Measurements from ENCODE around the gene ZC3H15. TPM values are rescaled to one million over a fixed set of nuclear protein-coding genes. Genes with fewer than 3 reads are reported as not detected.
A peak's percentile ranks its signal among the peaks of the same experiment; 100 is the strongest.
"Not testable (repeated sequence)": the region's sequence is repeated elsewhere in the genome, so short reads cannot be mapped to it uniquely, and the experiment has no call there.

ZC3H15 gene
- 82.9 and 109 TPM in 2 replicates for total RNA-seq (2014; rRNA removed; shearing (Covaris generic); ENCODE audit: low replicate concordance)

DNA sequence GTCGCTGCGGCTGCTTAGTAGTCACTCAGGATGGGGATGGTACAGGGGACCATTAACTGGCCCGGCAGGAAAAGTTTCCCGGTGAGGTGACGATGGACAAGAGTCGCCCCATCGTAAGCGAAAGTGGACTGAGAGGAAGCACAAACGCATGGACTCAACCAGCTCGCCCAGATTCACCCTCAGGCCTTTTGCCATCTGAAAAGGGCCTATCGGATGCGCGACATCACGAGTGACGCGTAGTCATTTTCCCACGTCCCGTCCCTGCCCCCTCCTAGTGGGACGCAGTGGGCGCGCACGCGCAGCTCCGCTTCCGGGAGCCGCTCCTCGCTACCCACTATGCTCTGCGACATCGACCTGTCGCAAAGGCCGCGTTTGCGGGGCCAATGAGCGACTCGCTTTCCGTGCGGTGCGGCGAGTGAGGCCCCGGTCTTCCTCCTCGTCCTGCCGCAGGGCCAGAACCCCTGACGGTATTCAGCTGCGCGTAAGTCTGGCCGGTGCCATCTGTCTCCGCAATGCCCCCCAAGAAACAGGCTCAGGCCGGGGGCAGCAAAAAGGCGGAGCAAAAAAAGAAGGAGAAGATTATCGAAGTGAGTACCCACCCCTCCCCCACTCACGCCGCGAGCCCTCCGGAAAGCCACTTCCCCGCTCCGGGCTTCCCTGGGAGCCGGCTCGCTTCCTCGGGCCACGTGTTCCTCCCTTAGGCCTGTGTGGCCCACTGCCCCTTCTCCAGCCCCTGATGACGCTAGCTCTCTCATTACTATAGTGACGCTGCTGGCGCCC lies at the start of gene ZC3H15:
Gene ZC3H15, plus strand, starts transcription at position 390 of the 780 bp plus-strand sequence. Its CDS starts 123 bp downstream, at position 513.
- Histone ChIP-seq H3K36me3 (peaks cover 19% of the 10 kb centered on the region), H3K4me3 (peak within 1 kb of the TSS; percentile 90), H3K27me3 (no peaks in the 10 kb centered on the region), H3K9me3 (no peaks in the 10 kb centered on the region)
- DNase-seq, result peak; percentile 98

DNA sequence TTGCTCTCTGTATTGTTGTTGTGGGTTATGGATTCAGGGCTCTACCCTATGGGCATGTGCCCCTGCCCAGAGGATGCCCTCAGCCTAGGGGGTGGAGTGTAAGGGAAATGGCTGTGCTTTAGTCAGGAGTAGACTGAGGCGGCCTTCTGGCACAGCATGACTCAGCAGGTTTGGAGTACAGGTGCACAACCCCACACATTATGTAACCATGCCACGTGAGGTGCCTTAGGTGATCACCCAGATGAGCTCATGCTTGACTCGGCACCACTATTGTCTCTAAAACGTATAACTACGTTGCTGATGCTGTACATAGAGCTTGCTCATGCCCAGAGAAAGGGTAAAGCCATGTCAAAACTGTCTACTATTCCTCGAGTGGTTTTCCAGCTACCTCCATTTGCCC lies 48.3 kb upstream of the ZC3H15 start:
- Histone ChIP-seq H3K9me3 (no peaks in the 10 kb centered on the region), H3K36me3 (no peaks in the 10 kb centered on the region)
- DNase-seq, result no peak

DNA sequence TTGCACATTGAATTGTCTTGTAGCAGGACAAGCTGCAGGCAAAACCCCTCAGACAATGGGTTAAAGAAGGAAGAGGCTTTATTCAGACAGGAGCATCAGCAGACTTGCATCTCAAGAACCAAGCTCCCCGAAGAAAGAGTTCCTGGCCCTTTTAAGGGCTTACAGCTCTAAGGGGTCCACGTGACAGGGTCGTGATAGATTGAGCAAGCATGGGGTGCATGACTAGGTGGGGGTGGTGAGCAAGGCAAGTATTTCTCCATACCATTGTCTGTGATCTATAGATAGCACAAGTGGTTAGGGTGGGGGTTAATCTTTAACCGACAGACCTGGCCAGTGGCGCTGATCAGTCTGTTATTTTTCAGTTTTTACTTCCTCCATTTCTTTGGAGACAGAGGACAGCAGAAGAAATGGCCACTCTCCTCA lies 46.4 kb upstream of the ZC3H15 start:
- not testable (repeated sequence) for H3K36me3 ChIP-seq, H3K4me3 ChIP-seq, H3K27me3 ChIP-seq, DNase-seq, H3K9me3 ChIP-seq

More for the DNA sequence above, 48.3 kb upstream of the ZC3H15 start:
- Histone ChIP-seq H3K4me3 (no peak overlapping the region), H3K27me3 (no peaks in the 10 kb centered on the region)

DNA sequence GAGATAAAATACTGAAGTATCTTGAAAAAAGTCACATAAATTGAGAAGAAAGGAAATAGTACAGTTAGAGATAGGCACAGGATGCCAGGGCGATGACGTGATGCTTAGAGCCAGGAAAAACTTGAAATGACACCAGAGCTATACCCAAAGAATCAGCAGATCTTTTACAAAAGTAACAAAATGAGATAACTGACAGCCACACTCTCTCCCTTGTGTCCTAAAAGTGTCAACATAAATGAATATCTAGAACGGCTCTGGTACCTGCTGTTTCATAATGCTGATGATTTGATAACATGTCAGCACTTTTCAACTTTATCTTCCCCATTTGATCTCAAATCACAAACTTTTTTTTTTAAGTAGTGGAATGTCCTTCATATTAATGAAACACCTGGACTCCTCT lies 45.6 kb upstream of the ZC3H15 start:
- no peak for DNase-seq
- Histone ChIP-seq H3K4me3 (no peak overlapping the region), H3K27me3 (no peaks in the 10 kb centered on the region), H3K9me3 (no peaks in the 10 kb centered on the region), H3K36me3 (no peaks in the 10 kb centered on the region)

DNA sequence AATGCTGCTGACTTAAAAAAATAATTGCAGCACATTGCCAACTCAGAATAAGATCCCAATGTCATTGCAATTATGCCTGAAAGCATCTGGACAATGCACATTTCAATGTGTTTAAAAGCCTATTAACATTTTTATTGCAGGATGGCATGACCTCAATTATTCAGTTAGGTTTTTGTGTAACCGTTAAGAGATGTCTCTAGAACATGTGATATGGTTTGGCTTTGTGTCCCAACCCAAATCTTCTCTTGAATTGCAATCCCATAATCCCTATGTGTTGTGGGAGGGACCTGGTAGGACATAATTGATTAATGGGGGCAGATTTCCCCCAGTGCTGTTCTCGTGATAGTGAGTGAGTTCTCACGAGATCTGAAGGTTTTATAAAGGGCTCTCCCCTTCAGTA lies 43.2 kb upstream of the ZC3H15 start:
- Histone ChIP-seq H3K4me3 (no peak overlapping the region), H3K27me3 (no peaks in the 10 kb centered on the region), H3K36me3 (no peaks in the 10 kb centered on the region), H3K9me3 (no peaks in the 10 kb centered on the region)
- no peak for DNase-seq

DNA sequence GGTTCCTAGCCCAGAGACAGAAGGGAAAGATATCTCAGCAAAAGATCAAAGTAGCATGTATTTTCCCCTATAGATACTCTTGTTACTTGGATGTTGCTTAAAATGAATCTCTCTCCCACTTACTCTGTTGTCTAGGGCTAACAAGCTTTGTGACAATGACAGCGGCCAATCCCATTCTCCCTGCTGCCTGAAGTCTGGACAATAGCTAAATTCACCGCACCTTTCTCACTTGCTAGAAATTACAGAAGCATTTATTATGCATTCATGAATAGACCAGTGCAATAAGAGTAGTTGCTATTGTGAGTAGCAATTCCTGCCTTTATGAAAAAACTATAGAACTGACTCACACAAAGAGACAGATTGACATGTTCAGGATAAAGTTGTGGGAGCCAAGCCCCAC lies 42.2 kb upstream of the ZC3H15 start:
- Histone ChIP-seq H3K36me3 (no peaks in the 10 kb centered on the region), H3K27me3 (no peaks in the 10 kb centered on the region), H3K4me3 (no peak overlapping the region), H3K9me3 (no peaks in the 10 kb centered on the region)
- DNase-seq, result no peak

DNA sequence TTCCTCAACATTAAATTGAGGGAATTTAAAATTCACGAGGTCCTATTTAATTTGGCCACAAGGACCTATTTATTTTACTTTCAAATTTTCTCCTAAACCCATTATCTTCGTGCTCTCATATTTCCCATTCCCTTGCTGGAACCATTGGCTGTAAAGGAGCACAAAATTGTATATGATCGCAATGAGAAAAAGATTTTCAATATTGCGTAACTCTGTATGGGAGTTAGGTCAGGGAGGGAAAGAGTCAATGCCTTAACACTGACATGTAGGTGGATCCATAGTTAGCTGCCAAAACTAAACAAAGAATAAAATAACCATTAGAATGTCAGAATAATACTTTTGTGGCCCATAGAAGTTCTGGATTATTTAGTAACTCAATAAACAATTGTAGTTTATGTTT lies 40.6 kb upstream of the ZC3H15 start:
- DNase-seq, result no peak
- H3K4me3 ChIP-seq, result no peak overlapping the region
- no peaks in the 10 kb centered on the region for H3K36me3 ChIP-seq
- no peaks in the 10 kb centered on the region for H3K27me3 ChIP-seq
- no peaks in the 10 kb centered on the region for H3K9me3 ChIP-seq

DNA sequence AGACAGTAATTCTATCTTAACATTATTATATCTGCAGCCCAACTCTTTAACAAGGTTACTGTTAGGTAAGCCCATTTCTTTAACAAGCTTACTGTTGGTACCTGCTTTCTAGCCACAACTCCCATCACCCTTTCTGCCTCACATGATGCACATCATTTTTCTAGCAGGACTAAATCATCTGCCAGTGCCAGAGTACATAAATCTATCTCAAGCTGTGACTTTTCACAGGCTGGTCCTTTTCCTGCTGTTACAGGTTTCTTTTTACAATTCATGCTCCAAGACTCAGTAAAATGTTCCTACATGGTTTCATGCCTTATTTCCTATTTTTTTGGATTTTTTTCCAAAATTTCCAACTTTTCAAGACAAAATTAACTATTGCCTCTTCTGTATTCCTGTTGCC lies 30.4 kb upstream of the ZC3H15 start:
- no peaks in the 10 kb centered on the region for H3K36me3 ChIP-seq
- H3K4me3 ChIP-seq, result no peak overlapping the region
- DNase-seq, result no peak
- H3K27me3 ChIP-seq, result no peaks in the 10 kb centered on the region
- no peaks in the 10 kb centered on the region for H3K9me3 ChIP-seq

DNA sequence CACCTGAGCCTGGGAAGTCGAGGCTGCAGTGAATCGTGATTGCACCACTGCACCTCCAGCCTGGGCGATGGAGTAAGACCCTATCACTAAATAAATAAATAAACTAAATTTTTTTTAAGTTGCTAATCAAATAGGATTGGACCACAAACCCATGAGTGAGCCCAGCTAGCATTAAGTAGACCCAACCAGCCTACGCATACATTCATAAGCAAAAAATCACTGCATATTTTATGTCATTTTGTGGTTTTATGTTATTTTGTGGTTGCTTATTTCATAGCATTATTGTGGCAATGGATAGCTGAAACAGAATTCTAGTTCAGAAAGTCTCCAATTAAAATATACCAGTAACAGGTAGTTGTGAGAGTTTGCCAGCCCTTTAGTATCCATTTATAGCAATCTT lies 29.1 kb upstream of the ZC3H15 start:
- no peak overlapping the region for H3K4me3 ChIP-seq
- no peaks in the 10 kb centered on the region for H3K9me3 ChIP-seq
- no peaks in the 10 kb centered on the region for H3K27me3 ChIP-seq
- peak; percentile 1 for DNase-seq
- H3K36me3 ChIP-seq, result no peaks in the 10 kb centered on the region

DNA sequence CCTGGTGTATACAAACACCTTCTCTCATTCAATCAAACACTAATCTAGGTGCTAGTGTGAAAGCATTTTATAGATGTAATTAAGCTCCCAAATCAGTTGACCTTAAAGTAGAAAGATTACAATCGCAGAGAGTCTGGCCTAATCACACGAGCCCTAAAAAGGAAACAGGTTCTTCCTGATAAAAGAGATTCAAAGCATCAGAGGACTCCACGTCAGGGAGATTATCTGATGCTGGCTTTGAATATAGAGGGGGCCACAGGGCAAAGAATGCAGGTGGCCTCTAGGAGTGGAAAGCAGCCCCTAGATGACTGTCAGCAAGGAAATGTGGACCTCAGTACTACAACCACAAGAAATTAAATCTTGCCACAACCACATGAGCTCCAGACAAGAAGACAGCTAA lies 28.2 kb upstream of the ZC3H15 start:
- Histone ChIP-seq H3K36me3 (no peaks in the 10 kb centered on the region), H3K9me3 (no peaks in the 10 kb centered on the region)

DNA sequence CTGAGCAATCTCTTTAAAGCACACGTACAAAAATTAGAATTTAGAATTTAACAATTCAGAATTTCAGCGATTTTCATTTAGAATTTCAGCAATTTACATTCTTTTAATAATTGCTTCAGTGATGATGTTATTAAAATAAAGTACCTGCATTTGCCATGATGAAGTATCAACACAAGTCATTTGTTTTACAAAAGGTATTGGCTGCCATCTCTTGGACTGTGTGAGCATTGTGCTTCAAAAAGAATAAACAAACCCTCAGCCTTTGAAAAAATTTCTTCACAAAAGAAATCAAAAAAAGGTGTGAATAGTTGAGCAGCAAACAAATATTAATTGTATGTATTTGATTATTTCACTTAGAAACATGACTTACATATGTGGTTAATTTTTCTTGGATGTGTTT lies 27.1 kb upstream of the ZC3H15 start:
- Histone ChIP-seq H3K4me3 (no peak overlapping the region), H3K36me3 (no peaks in the 10 kb centered on the region), H3K9me3 (no peaks in the 10 kb centered on the region), H3K27me3 (no peaks in the 10 kb centered on the region)
- DNase-seq, result no peak

More for the DNA sequence above, 28.2 kb upstream of the ZC3H15 start:
- no peaks in the 10 kb centered on the region for H3K27me3 ChIP-seq
- no peak overlapping the region for H3K4me3 ChIP-seq
- DNase-seq, result no peak

DNA sequence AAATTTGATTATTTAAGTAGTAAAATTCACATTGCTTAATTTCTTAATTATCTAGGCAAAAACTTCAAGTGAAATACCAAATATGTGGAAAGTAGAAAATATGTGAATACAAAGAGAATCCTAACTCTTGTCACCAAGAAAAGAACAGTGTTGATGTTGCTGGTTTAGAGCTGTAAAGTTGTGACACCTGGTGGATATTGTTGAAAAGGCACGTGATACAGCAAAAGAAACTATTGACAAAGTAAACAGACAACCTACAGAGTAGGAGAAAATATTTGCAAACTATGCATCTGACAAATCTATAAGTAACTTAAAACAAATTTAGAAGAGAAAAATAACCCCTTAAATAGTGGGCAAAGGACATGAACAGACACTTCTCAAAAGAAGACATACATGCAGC lies 25.6 kb upstream of the ZC3H15 start:
- DNase-seq, result no peak
- Histone ChIP-seq H3K9me3 (no peaks in the 10 kb centered on the region), H3K4me3 (no peak overlapping the region), H3K27me3 (no peaks in the 10 kb centered on the region), H3K36me3 (no peaks in the 10 kb centered on the region)

DNA sequence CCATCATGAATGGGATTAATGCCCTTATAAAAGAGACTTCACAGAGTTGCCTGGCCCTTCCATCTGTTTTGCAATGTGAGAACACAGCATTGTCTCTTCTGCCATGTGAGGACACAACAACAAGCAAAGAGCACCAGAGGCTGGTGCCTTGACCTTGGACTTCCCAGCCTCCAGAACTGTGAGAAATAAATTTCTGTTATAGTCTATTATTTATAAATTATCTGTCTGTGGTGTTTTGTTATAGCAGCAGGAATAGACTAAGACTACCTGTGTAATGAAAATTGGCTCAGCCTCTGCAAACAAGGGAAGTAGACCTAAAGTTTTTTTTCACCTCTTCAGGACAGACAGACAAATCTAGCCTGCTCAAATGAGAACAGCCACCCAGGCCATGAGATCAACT lies 19.3 kb upstream of the ZC3H15 start:
- Histone ChIP-seq H3K9me3 (no peaks in the 10 kb centered on the region), H3K27me3 (no peaks in the 10 kb centered on the region), H3K36me3 (no peaks in the 10 kb centered on the region), H3K4me3 (no peak overlapping the region)
- DNase-seq, result no peak

DNA sequence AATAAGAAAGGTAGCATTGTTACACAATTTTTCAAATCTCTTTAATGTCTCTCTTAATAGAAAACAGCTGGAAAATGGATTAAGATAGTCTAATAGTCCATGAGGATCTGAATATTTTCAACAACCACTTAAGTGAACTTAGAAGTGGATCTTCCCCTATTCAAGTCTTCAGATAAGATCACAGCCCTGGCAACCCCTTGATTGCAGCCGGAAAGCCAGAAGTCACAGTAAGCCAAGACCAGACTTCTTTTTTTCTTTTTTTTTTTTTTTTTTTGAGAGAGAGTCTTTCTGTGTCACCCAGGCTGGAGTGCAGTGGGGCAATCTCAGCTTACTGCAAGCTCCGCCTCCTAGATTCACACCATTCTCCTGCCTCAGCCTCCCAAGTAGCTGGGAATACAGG lies 18.6 kb upstream of the ZC3H15 start:
- H3K36me3 ChIP-seq, result no peaks in the 10 kb centered on the region
- H3K27me3 ChIP-seq, result no peaks in the 10 kb centered on the region
- no peaks in the 10 kb centered on the region for H3K9me3 ChIP-seq
- H3K4me3 ChIP-seq, result no peak overlapping the region
- no peak for DNase-seq

DNA sequence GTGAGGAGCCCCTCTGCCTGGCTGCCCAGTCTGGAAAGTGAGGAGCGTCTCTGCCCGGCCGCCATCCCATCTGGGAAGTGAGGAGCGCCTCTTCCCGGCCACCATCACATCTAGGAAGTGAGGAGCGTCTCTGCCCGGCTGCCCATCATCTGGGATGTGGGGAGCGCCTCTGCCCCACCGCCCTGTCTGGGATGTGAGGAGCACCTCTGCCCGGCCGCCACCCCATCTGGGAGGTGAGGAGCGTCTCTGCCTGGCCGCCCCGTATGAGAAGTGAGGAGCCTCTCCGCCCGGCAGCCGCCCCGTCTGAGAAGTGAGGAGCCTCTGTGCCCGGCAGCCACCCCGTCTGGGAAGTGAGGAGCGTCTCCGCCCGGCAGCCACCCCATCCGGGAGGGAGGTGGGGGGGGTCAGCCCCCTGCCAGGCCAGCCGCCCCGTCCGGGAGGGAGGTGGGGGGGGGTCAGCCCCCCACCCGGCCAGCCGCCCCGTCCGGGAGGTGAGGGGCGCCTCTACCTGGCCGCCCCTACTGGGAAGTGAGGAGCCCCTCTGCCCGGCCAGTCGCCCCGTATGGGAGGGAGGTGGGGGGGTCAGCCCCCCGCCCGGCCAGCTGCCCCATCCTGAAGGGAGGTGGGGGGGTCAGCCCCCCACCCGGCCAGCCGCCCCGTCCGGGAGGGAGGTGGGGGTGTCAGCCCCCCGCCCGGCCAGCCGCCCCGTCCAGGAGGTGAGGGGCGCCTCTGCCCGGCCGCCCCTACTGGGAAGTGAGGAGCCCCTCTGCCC lies 13.2 kb upstream of the ZC3H15 start:
- H3K36me3 ChIP-seq, DNase-seq, H3K9me3 ChIP-seq, H3K27me3 ChIP-seq, H3K4me3 ChIP-seq: not testable (repeated sequence)

DNA sequence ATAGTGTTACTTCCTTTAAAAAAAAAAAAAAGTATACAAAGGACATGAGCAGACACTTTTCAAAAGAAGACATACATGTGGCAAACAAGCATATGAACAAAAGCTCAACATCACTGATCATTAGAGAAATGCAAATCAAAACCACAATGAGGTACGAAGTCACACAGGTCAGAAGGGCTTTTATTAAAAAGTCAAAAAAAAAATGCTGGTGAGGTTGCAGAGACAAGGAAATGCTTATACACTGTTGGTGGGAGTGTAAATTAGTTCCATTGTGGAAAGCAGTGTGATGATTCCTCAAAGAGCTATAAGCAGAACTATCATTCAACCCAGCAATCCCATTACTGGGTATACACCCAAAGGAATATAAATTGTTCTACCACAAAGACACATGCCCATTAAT lies 11.8 kb upstream of the ZC3H15 start:
- not testable (repeated sequence) for H3K27me3 ChIP-seq, H3K36me3 ChIP-seq, H3K9me3 ChIP-seq, DNase-seq, H3K4me3 ChIP-seq

DNA sequence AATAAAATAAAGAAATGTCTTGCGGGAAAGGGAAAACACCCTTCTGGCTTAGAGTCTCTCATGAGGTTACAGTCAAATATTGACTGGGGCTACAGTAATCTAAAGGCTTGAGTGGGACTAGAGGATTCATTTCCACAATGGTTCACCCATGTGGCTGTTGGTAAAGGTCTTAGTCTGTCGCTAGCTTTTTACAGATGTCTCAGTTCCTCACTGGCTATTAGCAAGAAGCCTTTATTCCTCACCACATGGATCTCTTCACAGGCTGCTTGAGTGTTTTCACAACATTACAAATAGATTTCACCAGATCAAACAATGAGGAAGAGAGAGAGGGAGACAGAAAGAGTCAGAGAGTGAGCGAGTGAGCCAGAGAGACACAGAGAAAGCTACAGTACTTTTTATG lies 8.3 kb upstream of the ZC3H15 start:
- DNase-seq, result no peak
- H3K9me3 ChIP-seq, result no peaks in the 10 kb centered on the region; the same call in 1 of the 2 replicates
- no peaks in the 10 kb centered on the region for H3K36me3 ChIP-seq
- H3K4me3 ChIP-seq, result no peak overlapping the region
- no peaks in the 10 kb centered on the region for H3K27me3 ChIP-seq

DNA sequence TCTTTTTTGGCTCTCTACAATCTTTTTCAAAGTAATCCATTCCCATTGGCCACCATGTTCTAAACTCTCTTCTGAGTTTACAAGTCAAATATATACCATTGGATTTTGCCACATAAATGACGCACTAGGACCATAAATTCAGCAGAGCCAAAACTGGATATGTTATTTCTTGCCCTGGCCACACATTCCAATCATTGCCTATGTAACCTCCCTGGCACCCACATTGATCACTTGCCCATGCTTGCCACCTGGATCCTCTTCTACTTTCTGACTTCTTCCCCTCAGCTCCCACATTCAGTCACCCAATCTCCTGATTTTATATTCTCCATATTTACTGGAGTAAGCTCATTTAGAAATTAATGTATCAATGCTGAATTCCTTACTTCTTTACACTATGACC lies 5.1 kb upstream of the ZC3H15 start:
- H3K9me3 ChIP-seq, result no peaks in the 10 kb centered on the region; the same call in 1 of the 2 replicates
- no peaks in the 10 kb centered on the region for H3K27me3 ChIP-seq
- DNase-seq, result no peak
- no peak overlapping the region for H3K4me3 ChIP-seq
- no peaks in the 10 kb centered on the region for H3K36me3 ChIP-seq

Measured in MG63 (cell line).